GM23338 (cell line): ENCODE data around the gene UGCG. TPM values are rescaled to one million over a fixed set of nuclear protein-coding genes. Genes with fewer than 3 reads are reported as not detected.

Experiments used
- ATAC-seq: fragments of 200-7000 bp; cut with Tn5 transposase; 3 replicates; pipeline ENCODE4 v1.9.1; 2020
- DNase-seq: peaks from one replicate; pipeline ENCODE4 v3.0.0-alpha.2; 2015; ENCODE audit warnings: low spot score
- H2AFZ ChIP-seq: fragments of 200-600 bp; sonication (generic); 2 replicates; pipeline ENCODE4 v1.8.0; 2016; ENCODE audit warnings: antibody characterized with exemption, mild to moderate bottlenecking, moderate library complexity
- H3F3A ChIP-seq: fragments of 200-600 bp; sonication (generic); replicated peaks from 2 replicates; pipeline ENCODE4 v1.8.0; 2017; ENCODE audit warnings: antibody characterized with exemption, mixed run types, low read depth
- H3K27ac ChIP-seq: fragments of 200-600 bp; sonication (generic); 2 replicates; pipeline ENCODE4 v1.6.1; 2016; ENCODE audit warnings: low read depth
- H3K27me3 ChIP-seq: fragments of 200-600 bp; sonication (generic); 2 replicates; pipeline ENCODE4 v1.8.0; 2016; ENCODE audit warnings: mild to moderate bottlenecking, mixed run types, moderate library complexity; ENCODE audit not compliant: insufficient read depth
- H3K36me3 ChIP-seq: fragments of 200-600 bp; sonication (generic); 2 replicates; pipeline ENCODE4 v1.8.0; 2016; ENCODE audit warnings: mild to moderate bottlenecking; ENCODE audit not compliant: insufficient read depth
- H3K4me1 ChIP-seq: fragments of 200-600 bp; sonication (generic); 2 replicates; pipeline ENCODE4 v1.8.0; 2016; ENCODE audit warnings: mild to moderate bottlenecking, moderate library complexity; ENCODE audit not compliant: insufficient read depth
- H3K4me2 ChIP-seq: fragments of 200-600 bp; sonication (generic); 2 replicates; pipeline ENCODE4 v1.7.1; 2017; ENCODE audit warnings: mixed run types
- H3K4me3 ChIP-seq: fragments of 200-600 bp; sonication (generic); 2 replicates; pipeline ENCODE4 v1.6.1; 2016; ENCODE audit warnings: mixed run types
- H3K79me2 ChIP-seq: fragments of 200-600 bp; sonication (generic); replicated peaks from 2 replicates; pipeline ENCODE4 v1.8.0; 2017; ENCODE audit warnings: mild to moderate bottlenecking; ENCODE audit not compliant: insufficient read depth
- H3K9me2 ChIP-seq: fragments of 200-600 bp; sonication (generic); 2 replicates; pipeline ENCODE4 v1.8.0; 2017; ENCODE audit not compliant: insufficient read depth
- H4K20me1 ChIP-seq: fragments of 200-600 bp; sonication (generic); replicated peaks from 2 replicates; pipeline ENCODE4 v1.8.0; 2017; ENCODE audit warnings: mild to moderate bottlenecking; ENCODE audit not compliant: insufficient read depth
- H3K27ac Mint-ChIP-seq: 2 replicates; pipeline ENCODE4 v1.8.0; 2020; ENCODE audit warnings: inconsistent platforms, mild to moderate bottlenecking, moderate library complexity, mixed read lengths
- H3K27me3 Mint-ChIP-seq: 3 replicates; pipeline ENCODE4 v1.8.0; 2022; ENCODE audit warnings: low read depth, mild to moderate bottlenecking, moderate library complexity, mixed read lengths, inconsistent platforms; ENCODE audit not compliant: insufficient read depth, poor library complexity
- H3K36me3 Mint-ChIP-seq: 3 replicates; pipeline ENCODE4 v1.8.0; 2021; ENCODE audit warnings: low read depth, mild to moderate bottlenecking, inconsistent platforms, moderate library complexity, mixed read lengths
- H3K4me1 Mint-ChIP-seq: 3 replicates; pipeline ENCODE4 v1.8.0; 2020; ENCODE audit warnings: mild to moderate bottlenecking, inconsistent platforms, mixed read lengths
- H3K4me3 Mint-ChIP-seq: 3 replicates; pipeline ENCODE4 v1.8.0; 2021; ENCODE audit warnings: moderate library complexity, mild to moderate bottlenecking, inconsistent platforms, mixed read lengths
- H3K9me3 Mint-ChIP-seq: 3 replicates; pipeline ENCODE4 v1.8.0; 2020; ENCODE audit warnings: moderate library complexity, mild to moderate bottlenecking, inconsistent platforms, mixed read lengths
- EZH2 ChIP-seq: fragments of 200-600 bp; sonication (generic); IDR thresholded peaks from one replicate; pipeline ENCODE4 v1.8.0; 2017; ENCODE audit warnings: antibody characterized with exemption, mild to moderate bottlenecking, low read depth; ENCODE audit not compliant: unreplicated experiment
- JUNB ChIP-seq: IDR thresholded peaks from one replicate; pipeline ENCODE4 v1.6.1; 2016; ENCODE audit warnings: antibody characterized with exemption; ENCODE audit not compliant: unreplicated experiment
- NANOG ChIP-seq: IDR thresholded peaks from 2 replicates; pipeline ENCODE4 v1.6.1; 2016; ENCODE audit warnings: antibody characterized with exemption, borderline replicate concordance
- REST ChIP-seq: IDR thresholded peaks from one replicate; pipeline ENCODE4 v1.6.1; 2018; ENCODE audit warnings: antibody characterized with exemption; ENCODE audit not compliant: unreplicated experiment
- STAT1 ChIP-seq: IDR thresholded peaks from one replicate; pipeline ENCODE4 v1.6.1; 2016; ENCODE audit warnings: antibody characterized with exemption; ENCODE audit not compliant: unreplicated experiment
- ZNF114 ChIP-seq: fragments of 250-450 bp; sonication (Bioruptor Pico); IDR thresholded peaks from 2 replicates; pipeline ENCODE4 v1.5.0; 2020; ENCODE audit warnings: mild to moderate bottlenecking, moderate library complexity
- ZNF331 ChIP-seq: fragments of 250-450 bp; sonication (Bioruptor Pico); IDR thresholded peaks from 2 replicates; pipeline ENCODE4 v1.5.0; 2020; ENCODE audit warnings: low read depth, mild to moderate bottlenecking, moderate library complexity
- polyA plus RNA-seq: library from polyadenylated mRNA; unstranded; fragments of >200 nt; fragmentation: Nextera tagmentation; extraction: Ambion mirVana; gene quantifications from 2 replicates; pipeline ENCODE4 v1.2.1, GENCODE V29; 2016
- total RNA-seq: library from RNA; depleted of rRNA; stranded (reverse); fragments of >200 nt; shearing (Covaris generic); gene quantifications from 2 replicates; pipeline ENCODE4 v1.2.3, GENCODE V29; 2014
- TF ChIP-seq, protein P1 (sequence below), 2 experiments: fragments of 200-600 bp in 1 of 2; sonication (generic) in 1 of 2; conservative IDR thresholded peaks; 2 replicates each; pipeline versions ENCODE4 v1.5.1 to v1.6.1; 2016 to 2017; ENCODE audit warnings: antibody characterized with exemption in 2 of 2, low read depth in 2 of 2, mild to moderate bottlenecking in 2 of 2, moderate library complexity in 1 of 2

Gene UGCG
- total and polyA plus RNA-seq, 2 experiments from 2014 or later, result 30.4 to 44.9 TPM

- no peak for TF ChIP-seq REST
- no peak for TF ChIP-seq JUNB
- TF ChIP-seq, protein P1, sequence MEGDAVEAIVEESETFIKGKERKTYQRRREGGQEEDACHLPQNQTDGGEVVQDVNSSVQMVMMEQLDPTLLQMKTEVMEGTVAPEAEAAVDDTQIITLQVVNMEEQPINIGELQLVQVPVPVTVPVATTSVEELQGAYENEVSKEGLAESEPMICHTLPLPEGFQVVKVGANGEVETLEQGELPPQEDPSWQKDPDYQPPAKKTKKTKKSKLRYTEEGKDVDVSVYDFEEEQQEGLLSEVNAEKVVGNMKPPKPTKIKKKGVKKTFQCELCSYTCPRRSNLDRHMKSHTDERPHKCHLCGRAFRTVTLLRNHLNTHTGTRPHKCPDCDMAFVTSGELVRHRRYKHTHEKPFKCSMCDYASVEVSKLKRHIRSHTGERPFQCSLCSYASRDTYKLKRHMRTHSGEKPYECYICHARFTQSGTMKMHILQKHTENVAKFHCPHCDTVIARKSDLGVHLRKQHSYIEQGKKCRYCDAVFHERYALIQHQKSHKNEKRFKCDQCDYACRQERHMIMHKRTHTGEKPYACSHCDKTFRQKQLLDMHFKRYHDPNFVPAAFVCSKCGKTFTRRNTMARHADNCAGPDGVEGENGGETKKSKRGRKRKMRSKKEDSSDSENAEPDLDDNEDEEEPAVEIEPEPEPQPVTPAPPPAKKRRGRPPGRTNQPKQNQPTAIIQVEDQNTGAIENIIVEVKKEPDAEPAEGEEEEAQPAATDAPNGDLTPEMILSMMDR (conservative IDR thresholded peaks at IDR 0.05; ENCODE audit: low read depth in 2 of 2), result no peak
These were observed 19.6 kb downstream of the UGCG start (continued) for GRCh38 chr9:111916234-111916645.

DNA sequence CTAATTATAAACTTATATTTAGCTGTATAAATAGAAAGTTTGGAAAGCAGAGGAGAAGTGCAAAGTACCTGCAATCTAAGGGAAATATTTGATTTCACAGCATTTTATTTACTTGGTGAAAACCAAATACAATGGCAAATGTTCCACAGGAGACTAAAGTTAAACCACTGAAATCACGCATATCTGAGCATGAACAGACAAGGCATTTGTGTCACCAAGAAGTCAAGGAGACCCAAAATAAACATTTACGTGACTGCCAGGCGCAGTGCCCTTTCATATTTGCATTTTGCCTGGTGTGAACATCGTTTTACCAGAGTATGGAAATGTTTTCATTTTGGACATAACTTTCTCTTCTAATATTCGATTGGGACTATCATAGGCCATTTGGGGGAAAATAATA is 20.6 kb downstream of the UGCG start:
- no peaks in the 10 kb centered on the region for H3K4me1 Mint-ChIP-seq
- Histone ChIP-seq H3K9me2 (no peaks in the 10 kb centered on the region), H3K4me2 (no peak overlapping the region), H3K79me2 (peaks cover 86% of the 10 kb centered on the region), H3K36me3 (no peaks in the 10 kb centered on the region), H3K4me3 (no peak overlapping the region), H3K27me3 (no peaks in the 10 kb centered on the region), H3F3A (no peaks in the 10 kb centered on the region), H3K27ac (no peak overlapping the region), H3K4me1 (no peaks in the 10 kb centered on the region), H2AFZ (no peak overlapping the region), H4K20me1 (peaks cover 23% of the 10 kb centered on the region)
- no peaks in the 10 kb centered on the region for H3K9me3 Mint-ChIP-seq
- no peak overlapping the region for H3K27ac Mint-ChIP-seq
- H3K36me3 Mint-ChIP-seq, result peaks cover 13% of the 10 kb centered on the region; the same call in 2 of the 3 replicates
- no peak overlapping the region for H3K4me3 Mint-ChIP-seq
- no peak for DNase-seq
- no peak for ATAC-seq
- H3K27me3 Mint-ChIP-seq, result no peaks in the 10 kb centered on the region
- no peak for TF ChIP-seq NANOG
- no peak for TF ChIP-seq ZNF331 (CRISPR knock-in tag)
- no peak for TF ChIP-seq EZH2
- no peak for TF ChIP-seq ZNF114 (CRISPR knock-in tag)
- no peak for TF ChIP-seq REST
- TF ChIP-seq, protein P1 (conservative IDR thresholded peaks at IDR 0.05; ENCODE audit: low read depth in 2 of 2), result no peak
- no peak for TF ChIP-seq STAT1
